ENCODE data around the gene PSMD10.

The PSMD10 gene

DNA sequence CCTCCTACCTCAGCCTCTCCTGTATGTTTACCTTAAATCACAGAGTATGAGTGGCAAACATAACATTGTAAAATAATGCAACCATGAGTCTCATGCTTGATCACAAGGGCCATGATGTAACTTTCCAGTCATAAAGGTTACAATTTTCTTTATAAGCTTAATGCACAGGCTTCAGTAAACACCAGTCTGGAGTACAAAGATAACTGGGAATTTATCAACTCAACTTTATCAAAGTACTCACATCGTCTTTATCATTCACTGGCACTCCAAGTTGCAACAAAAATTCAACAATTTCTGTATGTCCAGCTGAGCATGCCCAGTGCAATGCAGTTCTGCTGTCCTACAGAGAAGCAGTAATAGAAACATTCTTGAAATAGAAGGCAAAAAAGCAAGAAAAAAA, 2.8 kb downstream of the PSMD10 start:
- no peak for TF ChIP-seq TEAD4 (IDR thresholded peaks at IDR 0.05)
- TF ChIP-seq, protein P1, sequence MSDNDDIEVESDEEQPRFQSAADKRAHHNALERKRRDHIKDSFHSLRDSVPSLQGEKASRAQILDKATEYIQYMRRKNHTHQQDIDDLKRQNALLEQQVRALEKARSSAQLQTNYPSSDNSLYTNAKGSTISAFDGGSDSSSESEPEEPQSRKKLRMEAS (IDR thresholded peaks at IDR 0.05): no peak
- TF ChIP-seq EGR1 (IDR thresholded peaks at IDR 0.05): no peak
- TF ChIP-seq YY1 (IDR thresholded peaks at IDR 0.05; ENCODE audit: low read depth): no peak
- TF ChIP-seq USF1 (IDR thresholded peaks at IDR 0.05): no peak
- TF ChIP-seq, protein P2, sequence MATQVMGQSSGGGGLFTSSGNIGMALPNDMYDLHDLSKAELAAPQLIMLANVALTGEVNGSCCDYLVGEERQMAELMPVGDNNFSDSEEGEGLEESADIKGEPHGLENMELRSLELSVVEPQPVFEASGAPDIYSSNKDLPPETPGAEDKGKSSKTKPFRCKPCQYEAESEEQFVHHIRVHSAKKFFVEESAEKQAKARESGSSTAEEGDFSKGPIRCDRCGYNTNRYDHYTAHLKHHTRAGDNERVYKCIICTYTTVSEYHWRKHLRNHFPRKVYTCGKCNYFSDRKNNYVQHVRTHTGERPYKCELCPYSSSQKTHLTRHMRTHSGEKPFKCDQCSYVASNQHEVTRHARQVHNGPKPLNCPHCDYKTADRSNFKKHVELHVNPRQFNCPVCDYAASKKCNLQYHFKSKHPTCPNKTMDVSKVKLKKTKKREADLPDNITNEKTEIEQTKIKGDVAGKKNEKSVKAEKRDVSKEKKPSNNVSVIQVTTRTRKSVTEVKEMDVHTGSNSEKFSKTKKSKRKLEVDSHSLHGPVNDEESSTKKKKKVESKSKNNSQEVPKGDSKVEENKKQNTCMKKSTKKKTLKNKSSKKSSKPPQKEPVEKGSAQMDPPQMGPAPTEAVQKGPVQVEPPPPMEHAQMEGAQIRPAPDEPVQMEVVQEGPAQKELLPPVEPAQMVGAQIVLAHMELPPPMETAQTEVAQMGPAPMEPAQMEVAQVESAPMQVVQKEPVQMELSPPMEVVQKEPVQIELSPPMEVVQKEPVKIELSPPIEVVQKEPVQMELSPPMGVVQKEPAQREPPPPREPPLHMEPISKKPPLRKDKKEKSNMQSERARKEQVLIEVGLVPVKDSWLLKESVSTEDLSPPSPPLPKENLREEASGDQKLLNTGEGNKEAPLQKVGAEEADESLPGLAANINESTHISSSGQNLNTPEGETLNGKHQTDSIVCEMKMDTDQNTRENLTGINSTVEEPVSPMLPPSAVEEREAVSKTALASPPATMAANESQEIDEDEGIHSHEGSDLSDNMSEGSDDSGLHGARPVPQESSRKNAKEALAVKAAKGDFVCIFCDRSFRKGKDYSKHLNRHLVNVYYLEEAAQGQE (IDR thresholded peaks at IDR 0.05; ENCODE audit: low read depth): no peak
- TF ChIP-seq RAD21 (IDR thresholded peaks at IDR 0.05; ENCODE audit: low read depth): no peak
- TF ChIP-seq ZBTB7A (IDR thresholded peaks at IDR 0.05; ENCODE audit: low read depth): no peak
- no peak for TF ChIP-seq TAF1 (IDR thresholded peaks at IDR 0.05; ENCODE audit: low read depth)
- TF ChIP-seq CEBPB (IDR thresholded peaks at IDR 0.05): no peak
- TF ChIP-seq TCF12 (IDR thresholded peaks at IDR 0.05; ENCODE audit: low read depth): no peak
- no peak for TF ChIP-seq NFIC (IDR thresholded peaks at IDR 0.05)
- TF ChIP-seq FOXM1 (IDR thresholded peaks at IDR 0.05; ENCODE audit: borderline replicate concordance, low read depth): no peak
- TF ChIP-seq EP300 (IDR thresholded peaks at IDR 0.05; ENCODE audit: borderline replicate concordance): no peak

- no peak for TF ChIP-seq EP300 (IDR thresholded peaks at IDR 0.05; ENCODE audit: borderline replicate concordance)
- TF ChIP-seq, protein P2 (IDR thresholded peaks at IDR 0.05; ENCODE audit: low read depth): no peak
- no peak for TF ChIP-seq TAF1 (IDR thresholded peaks at IDR 0.05; ENCODE audit: low read depth)
Measured at GRCh38 chrX:108087792-108088191, 3.5 kb downstream of the PSMD10 start.

GRCh38 chrX:108081110-108081509, 10.2 kb downstream of the PSMD10 start:
- TF ChIP-seq TAF1 (IDR thresholded peaks at IDR 0.05; ENCODE audit: low read depth): no peak
- TF ChIP-seq NFIC (IDR thresholded peaks at IDR 0.05): no peak
- TF ChIP-seq, protein P1 (IDR thresholded peaks at IDR 0.05): no peak
- TF ChIP-seq, protein P2 (IDR thresholded peaks at IDR 0.05; ENCODE audit: low read depth): no peak
- no peak for TF ChIP-seq TCF12 (IDR thresholded peaks at IDR 0.05; ENCODE audit: low read depth)
- no peak for TF ChIP-seq ZBTB7A (IDR thresholded peaks at IDR 0.05; ENCODE audit: low read depth)
- TF ChIP-seq CREB1 (IDR thresholded peaks at IDR 0.05; ENCODE audit: low read depth): no peak
- no peak for TF ChIP-seq USF1 (IDR thresholded peaks at IDR 0.05)
- TF ChIP-seq CEBPB (IDR thresholded peaks at IDR 0.05): no peak
- TF ChIP-seq TEAD4 (IDR thresholded peaks at IDR 0.05): no peak
- no peak for TF ChIP-seq YY1 (IDR thresholded peaks at IDR 0.05; ENCODE audit: low read depth)

DNA sequence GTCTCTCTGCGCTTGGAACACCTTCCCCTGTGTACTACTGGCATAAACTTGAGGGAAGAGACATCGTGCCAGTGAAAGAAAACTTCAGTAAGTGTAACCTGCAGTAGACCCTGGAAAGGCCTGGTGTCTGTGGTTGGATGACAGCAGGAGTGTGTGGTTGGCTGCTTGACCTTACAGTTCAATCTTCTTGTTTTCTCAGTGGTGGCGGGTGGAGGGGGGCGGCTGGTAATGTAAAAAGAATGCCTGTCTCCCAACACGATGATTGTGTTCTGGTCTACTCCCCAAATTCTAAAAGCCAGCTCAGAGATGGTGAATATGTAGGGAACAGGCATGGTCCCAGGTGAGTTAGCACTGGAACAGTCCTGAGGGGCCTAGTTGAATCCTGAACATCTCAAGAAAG, 18.6 kb downstream of the PSMD10 start:
- TF ChIP-seq, protein P2 (IDR thresholded peaks at IDR 0.05; ENCODE audit: low read depth): no peak
- TF ChIP-seq ZBTB7A (IDR thresholded peaks at IDR 0.05; ENCODE audit: low read depth): no peak

Data from Ishikawa (cell line).